Neural crest cell (in vitro differentiated cells): ENCODE measurements around the gene LOXL1. TPM values are rescaled to one million over a fixed set of nuclear protein-coding genes. Genes with fewer than 3 reads are reported as not detected.

ENCODE experiments used
- DNase-seq: peaks from one replicate; pipeline ENCODE4 v3.0.0; 2021; ENCODE audit warnings: low read depth, mixed read lengths, low spot score
- H3K27ac Mint-ChIP-seq: one replicate; pipeline ENCODE4 v1.8.0; 2021; ENCODE audit warnings: mild to moderate bottlenecking, mixed read lengths; ENCODE audit not compliant: unreplicated experiment
- H3K27me3 Mint-ChIP-seq: 2 replicates; pipeline ENCODE4 v1.8.0; 2021; ENCODE audit warnings: low read depth, mild to moderate bottlenecking, mixed read lengths
- H3K36me3 Mint-ChIP-seq: 2 replicates; pipeline ENCODE4 v1.8.0; 2021; ENCODE audit warnings: low read depth, mild to moderate bottlenecking, mixed read lengths
- H3K4me1 Mint-ChIP-seq: 2 replicates; pipeline ENCODE4 v1.8.0; 2021; ENCODE audit warnings: mixed read lengths
- H3K4me3 Mint-ChIP-seq: one replicate; pipeline ENCODE4 v1.8.0; 2021; ENCODE audit warnings: mild to moderate bottlenecking, mixed read lengths
- H3K9me3 Mint-ChIP-seq: 2 replicates; pipeline ENCODE4 v1.8.0; 2021; ENCODE audit warnings: mixed read lengths
- total RNA-seq: library from RNA; stranded (reverse); gene quantifications from 2 replicates; pipeline ENCODE4 v1.2.1, GENCODE V29; 2021
- TF ChIP-seq, protein P1 (sequence below): fragments of 200-600 bp; sonication (generic); conservative IDR thresholded peaks from 2 replicates; pipeline ENCODE4 v1.5.0; 2021; ENCODE audit warnings: antibody characterized with exemption, mild to moderate bottlenecking

LOXL1 gene
- total RNA-seq, 1 donor from 2014 or later: 17.3 TPM

DNA sequence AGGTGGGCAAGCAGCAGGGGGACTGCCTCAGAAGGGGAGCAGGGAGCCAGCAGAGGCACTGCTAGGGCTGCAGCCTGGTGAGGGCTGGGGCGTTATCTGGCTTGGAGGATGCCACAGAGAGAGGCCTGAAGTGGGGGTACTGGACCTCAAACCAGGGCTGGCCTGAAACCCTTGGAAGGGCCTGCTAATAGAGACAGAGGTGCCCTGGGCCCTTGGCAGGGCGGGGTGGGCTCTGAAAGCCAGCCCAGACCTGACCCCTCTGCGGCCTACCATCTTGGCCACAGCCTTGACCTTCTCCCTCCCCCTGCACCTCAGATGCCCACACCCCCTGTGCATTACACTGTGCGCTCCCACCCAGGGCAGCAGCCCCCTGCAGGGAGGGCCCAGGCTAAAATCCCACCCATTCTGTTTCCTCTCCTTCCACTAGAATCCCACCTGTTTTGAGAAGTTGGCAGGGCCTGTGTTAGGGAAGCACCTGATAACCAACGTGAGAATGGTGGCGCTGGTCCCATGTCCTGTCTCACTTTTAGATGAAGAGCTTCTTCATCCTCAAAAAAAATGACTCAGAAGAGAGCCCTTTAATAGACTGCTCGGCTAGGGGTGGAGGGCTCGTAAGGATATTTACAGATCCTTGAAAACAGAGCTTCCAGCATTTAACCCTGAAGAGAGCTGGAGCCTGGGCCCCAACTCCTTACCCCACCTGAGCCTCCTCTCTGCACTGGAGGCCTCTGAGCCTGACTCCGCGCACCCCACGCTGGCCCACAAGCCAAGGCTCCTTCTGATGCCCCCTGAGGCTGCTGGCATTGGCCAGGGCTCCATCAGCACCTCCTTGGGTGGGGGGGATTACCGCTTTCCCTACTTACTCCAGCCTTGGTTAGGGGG is 29.8 kb downstream of the LOXL1 start:
- Mint-ChIP-seq H3K4me3 (no peak overlapping the region), H3K9me3 (no peaks in the 10 kb centered on the region), H3K36me3 (no peaks in the 10 kb centered on the region), H3K27me3 (no peaks in the 10 kb centered on the region), H3K27ac (no peak overlapping the region), H3K4me1 (peaks cover 7% of the 10 kb centered on the region)
- TF ChIP-seq, protein P1, sequence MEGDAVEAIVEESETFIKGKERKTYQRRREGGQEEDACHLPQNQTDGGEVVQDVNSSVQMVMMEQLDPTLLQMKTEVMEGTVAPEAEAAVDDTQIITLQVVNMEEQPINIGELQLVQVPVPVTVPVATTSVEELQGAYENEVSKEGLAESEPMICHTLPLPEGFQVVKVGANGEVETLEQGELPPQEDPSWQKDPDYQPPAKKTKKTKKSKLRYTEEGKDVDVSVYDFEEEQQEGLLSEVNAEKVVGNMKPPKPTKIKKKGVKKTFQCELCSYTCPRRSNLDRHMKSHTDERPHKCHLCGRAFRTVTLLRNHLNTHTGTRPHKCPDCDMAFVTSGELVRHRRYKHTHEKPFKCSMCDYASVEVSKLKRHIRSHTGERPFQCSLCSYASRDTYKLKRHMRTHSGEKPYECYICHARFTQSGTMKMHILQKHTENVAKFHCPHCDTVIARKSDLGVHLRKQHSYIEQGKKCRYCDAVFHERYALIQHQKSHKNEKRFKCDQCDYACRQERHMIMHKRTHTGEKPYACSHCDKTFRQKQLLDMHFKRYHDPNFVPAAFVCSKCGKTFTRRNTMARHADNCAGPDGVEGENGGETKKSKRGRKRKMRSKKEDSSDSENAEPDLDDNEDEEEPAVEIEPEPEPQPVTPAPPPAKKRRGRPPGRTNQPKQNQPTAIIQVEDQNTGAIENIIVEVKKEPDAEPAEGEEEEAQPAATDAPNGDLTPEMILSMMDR: no peak
- no peak for DNase-seq

DNA sequence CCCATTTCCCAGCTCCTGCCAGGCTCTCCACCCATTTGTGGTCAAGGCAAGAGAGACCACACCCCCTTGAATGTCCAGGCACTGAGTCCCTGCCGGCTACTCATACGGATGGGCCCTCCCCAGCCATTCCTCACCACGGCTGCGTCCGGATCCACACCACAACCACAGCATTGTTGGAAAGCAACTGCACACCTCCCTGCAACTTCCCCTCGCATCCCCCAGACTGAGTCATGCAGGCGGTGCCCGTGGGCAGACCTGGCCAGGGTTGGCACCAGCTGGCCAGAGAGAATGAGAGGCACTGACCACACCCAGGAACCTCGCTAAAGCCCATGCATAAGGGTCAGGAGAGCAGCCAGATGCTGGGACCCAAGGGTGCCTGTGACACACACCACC is 30.5 kb downstream of the LOXL1 start:
- H3K4me3 Mint-ChIP-seq: no peak overlapping the region
- H3K27ac Mint-ChIP-seq: no peak overlapping the region
- H3K9me3 Mint-ChIP-seq: no peaks in the 10 kb centered on the region
- no peak for DNase-seq
- H3K27me3 Mint-ChIP-seq: no peaks in the 10 kb centered on the region
- TF ChIP-seq, protein P1: no peak
- no peaks in the 10 kb centered on the region for H3K36me3 Mint-ChIP-seq
- H3K4me1 Mint-ChIP-seq: peaks cover 4% of the 10 kb centered on the region

DNA sequence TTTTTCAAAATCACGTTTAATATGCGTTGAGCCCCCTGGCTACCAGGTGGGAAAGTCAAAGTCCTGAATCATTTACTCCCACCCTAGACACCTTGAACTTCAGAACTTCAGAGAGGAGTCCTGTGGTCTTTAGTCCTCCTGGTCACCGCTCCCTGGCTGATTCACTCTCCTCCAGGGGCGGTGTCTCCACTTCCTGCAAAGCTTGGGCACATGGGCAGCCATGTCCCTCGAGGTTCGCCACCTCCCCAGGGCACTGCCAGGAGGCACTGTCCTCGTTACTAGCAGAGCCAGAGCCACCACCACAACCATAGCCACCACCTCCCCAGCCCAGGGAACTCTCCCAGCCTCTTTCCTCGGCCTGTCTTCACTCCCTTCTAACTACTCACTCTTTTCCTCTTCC is 31.0 kb downstream of the LOXL1 start:
- Mint-ChIP-seq H3K27ac (no peak overlapping the region), H3K36me3 (no peaks in the 10 kb centered on the region), H3K27me3 (no peaks in the 10 kb centered on the region), H3K4me3 (no peak overlapping the region), H3K4me1 (no peaks in the 10 kb centered on the region), H3K9me3 (no peaks in the 10 kb centered on the region)
- TF ChIP-seq, protein P1: no peak
- DNase-seq: no peak

DNA sequence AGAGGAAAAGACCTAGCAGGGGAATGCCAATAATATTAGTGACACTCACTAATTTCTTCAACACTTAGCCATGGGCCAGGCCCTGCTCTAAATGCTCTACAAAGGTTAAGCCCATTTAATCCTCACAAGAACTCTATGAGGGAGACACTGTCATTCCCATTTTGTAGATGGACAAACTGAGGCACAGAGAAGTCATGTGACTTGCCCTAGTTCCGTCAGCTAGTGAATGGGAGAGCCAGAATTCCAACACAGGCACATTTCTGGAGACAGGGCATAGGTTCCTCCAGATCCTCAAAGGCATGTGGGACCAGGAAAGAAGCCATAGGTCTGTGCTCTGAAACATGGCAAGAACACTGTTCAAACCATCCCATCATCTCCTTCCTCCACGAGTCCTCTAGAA is 31.5 kb downstream of the LOXL1 start:
- DNase-seq: no peak
- Mint-ChIP-seq H3K27ac (no peak overlapping the region), H3K4me3 (no peak overlapping the region), H3K36me3 (no peaks in the 10 kb centered on the region), H3K4me1 (no peaks in the 10 kb centered on the region), H3K9me3 (no peaks in the 10 kb centered on the region), H3K27me3 (no peaks in the 10 kb centered on the region)
- TF ChIP-seq, protein P1: no peak

DNA sequence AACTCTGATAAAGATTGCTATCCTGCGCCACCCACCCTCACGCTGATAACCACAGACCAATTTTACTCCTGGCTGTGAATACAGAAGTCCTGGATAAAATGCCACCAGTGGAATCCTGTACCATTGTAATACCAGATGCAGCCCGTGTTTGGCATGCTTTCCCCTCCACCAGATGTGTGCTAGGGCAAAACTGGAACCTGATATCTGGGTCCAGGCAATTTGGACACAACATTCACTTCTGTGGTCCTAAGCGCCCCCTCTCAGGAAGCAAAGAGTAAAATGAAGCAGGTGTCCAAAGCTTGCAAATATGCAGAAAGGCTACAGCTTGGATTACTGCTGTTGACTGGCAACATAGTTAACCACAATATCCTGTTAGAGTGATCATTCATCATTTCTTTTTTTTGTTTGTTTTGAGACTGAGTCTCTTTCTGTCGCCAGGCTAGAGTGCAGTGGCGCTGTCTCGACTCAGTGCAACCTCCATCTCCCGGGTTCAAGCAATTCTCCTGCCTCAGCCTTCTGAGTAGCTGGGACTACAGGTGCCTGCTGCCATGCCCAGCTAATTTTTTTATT is 32.8 kb downstream of the LOXL1 start:
- Mint-ChIP-seq H3K36me3 (no peaks in the 10 kb centered on the region), H3K4me3 (no peak overlapping the region), H3K4me1 (no peaks in the 10 kb centered on the region), H3K9me3 (no peaks in the 10 kb centered on the region), H3K27ac (no peak overlapping the region), H3K27me3 (no peaks in the 10 kb centered on the region)
- no peak for DNase-seq
- TF ChIP-seq, protein P1: no peak
